GM13977 (cell line): Measurements from ENCODE around the gene AOC2.
"Not testable (repeated sequence)": the region's sequence is repeated elsewhere in the genome, so short reads cannot be mapped to it uniquely, and the experiment has no call there.

Source experiments
- DNase-seq: peaks from one replicate; pipeline ENCODE4 v3.0.0; 2012; ENCODE audit warnings: low spot score
- CTCF ChIP-seq: IDR thresholded peaks from 2 replicates; pipeline ENCODE4 v1.5.1; 2012; ENCODE audit warnings: mild to moderate bottlenecking, control low read depth; ENCODE audit not compliant: insufficient read depth; ENCODE audit errors: extremely low read depth, missing control alignments
- in situ Hi-C: fragments of 300-500 bp; cut with MboI; formaldehyde crosslinking; loops from one replicate; pipeline ENCODE4 v1.12.0; 2022; ENCODE audit warnings: low sequenced_read_pairs, low pct_unique_long_range_greater_than_20kb, mixed read lengths, inconsistent platforms; ENCODE audit not compliant: unreplicated experiment

The AOC2 gene

GRCh38 chr17:42853968-42854790, 9.8 kb downstream of the AOC2 start:
- no peak for TF ChIP-seq CTCF
- in situ Hi-C loops, result no loop called here
- DNase-seq, result no peak

- DNase-seq, result no peak
- in situ Hi-C loops, result no loop called here
- TF ChIP-seq CTCF, result no peak
These were observed 10.7 kb downstream of the AOC2 start for GRCh38 chr17:42855048-42855596.

GRCh38 chr17:42856093-42856492, 11.7 kb downstream of the AOC2 start:
- in situ Hi-C loops, DNase-seq: not testable (repeated sequence)

GRCh38 chr17:42856516-42856915, 12.1 kb downstream of the AOC2 start:
- in situ Hi-C loops, DNase-seq: not testable (repeated sequence)

- no peak for DNase-seq
- no peak for TF ChIP-seq CTCF
- in situ Hi-C loops, result no loop called here
These were observed 13.0 kb downstream of the AOC2 start for GRCh38 chr17:42857389-42857788.

- DNase-seq, result no peak
- in situ Hi-C loops, result no loop called here
These were observed 21.3 kb downstream of the AOC2 start for GRCh38 chr17:42865638-42866094.

GRCh38 chr17:42866216-42866615, 21.8 kb downstream of the AOC2 start:
- in situ Hi-C loops, result no loop called here
- no peak for DNase-seq
- no peak for TF ChIP-seq CTCF

More at GRCh38 chr17:42865638-42866094, 21.3 kb downstream of the AOC2 start:
- no peak for TF ChIP-seq CTCF
